Gastrocnemius medialis (tissue), 4 donors: Measurements from ENCODE around the gene FAM204A.

ENCODE experiments used
- CTCF ChIP-seq, 5 experiments: fragments of 450-650 bp in 3 of 5; fragments of 200-600 bp in 2 of 5; sonication (generic) in 2 of 5; IDR thresholded peaks in 4 of 5; conservative IDR thresholded peaks in 1 of 5; 1 replicate in 4 of 5; 2 replicates in 1 of 5; pipeline ENCODE4 v1.5.1; 2016 to 2019; ENCODE audit warnings: antibody characterized with exemption in 5 of 5, mild to moderate bottlenecking in 3 of 5, moderate library complexity in 3 of 5
- POLR2A ChIP-seq, 2 donors: fragments of 450-650 bp; IDR thresholded peaks; one replicate each; pipeline ENCODE4 v1.6.1; 2017; ENCODE audit warnings: antibody characterized with exemption in 2 of 2, mild to moderate bottlenecking in 2 of 2, moderate library complexity in 2 of 2

GRCh38 chr10:118332236-118332635 is 9.9 kb downstream of the FAM204A start:
- no peak for TF ChIP-seq CTCF (IDR thresholded peaks at IDR 0.05 in 4 of 5, conservative IDR thresholded peaks at IDR 0.05 in 1 of 5)
- TF ChIP-seq POLR2A (IDR thresholded peaks at IDR 0.05) = no peak
